ENCODE data around the gene GDF2. TPM values are rescaled to one million over a fixed set of nuclear protein-coding genes. Genes with fewer than 3 reads are reported as not detected.

GDF2 gene
- total RNA-seq, 2 donors from 2014 or later, result 0.16 TPM; not detected in 1

DNA sequence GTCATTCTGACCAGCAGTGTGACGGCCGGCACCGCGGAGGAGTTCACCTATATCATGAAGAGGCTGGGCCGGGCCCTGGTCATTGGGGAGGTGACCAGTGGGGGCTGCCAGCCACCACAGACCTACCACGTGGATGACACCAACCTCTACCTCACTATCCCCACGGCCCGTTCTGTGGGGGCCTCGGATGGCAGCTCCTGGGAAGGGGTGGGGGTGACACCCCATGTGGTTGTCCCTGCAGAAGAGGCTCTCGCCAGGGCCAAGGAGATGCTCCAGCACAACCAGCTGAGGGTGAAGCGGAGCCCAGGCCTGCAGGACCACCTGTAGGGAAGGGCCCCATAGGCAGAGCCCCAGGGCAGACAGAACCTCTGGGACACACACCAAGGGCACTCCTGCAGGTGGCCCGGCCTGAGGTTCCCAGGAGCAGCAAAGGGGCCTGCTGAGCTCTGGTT lies 34.9 kb downstream of the GDF2 start:
- Histone ChIP-seq H3K9me3 (no peaks in the 10 kb centered on the region), H3K27me3 (no peaks in the 10 kb centered on the region), H3K4me1 (peaks cover 0 to 7% of the 10 kb centered on the region in 2 donors), H3K27ac (no peak overlapping the region), H3K4me3 (no peak overlapping the region), H3K36me3 (no peaks in the 10 kb centered on the region)
- DNase-seq (ENCODE audit: low spot score), result no peak
- TF ChIP-seq, protein P1, sequence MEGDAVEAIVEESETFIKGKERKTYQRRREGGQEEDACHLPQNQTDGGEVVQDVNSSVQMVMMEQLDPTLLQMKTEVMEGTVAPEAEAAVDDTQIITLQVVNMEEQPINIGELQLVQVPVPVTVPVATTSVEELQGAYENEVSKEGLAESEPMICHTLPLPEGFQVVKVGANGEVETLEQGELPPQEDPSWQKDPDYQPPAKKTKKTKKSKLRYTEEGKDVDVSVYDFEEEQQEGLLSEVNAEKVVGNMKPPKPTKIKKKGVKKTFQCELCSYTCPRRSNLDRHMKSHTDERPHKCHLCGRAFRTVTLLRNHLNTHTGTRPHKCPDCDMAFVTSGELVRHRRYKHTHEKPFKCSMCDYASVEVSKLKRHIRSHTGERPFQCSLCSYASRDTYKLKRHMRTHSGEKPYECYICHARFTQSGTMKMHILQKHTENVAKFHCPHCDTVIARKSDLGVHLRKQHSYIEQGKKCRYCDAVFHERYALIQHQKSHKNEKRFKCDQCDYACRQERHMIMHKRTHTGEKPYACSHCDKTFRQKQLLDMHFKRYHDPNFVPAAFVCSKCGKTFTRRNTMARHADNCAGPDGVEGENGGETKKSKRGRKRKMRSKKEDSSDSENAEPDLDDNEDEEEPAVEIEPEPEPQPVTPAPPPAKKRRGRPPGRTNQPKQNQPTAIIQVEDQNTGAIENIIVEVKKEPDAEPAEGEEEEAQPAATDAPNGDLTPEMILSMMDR (IDR thresholded peaks at IDR 0.05), result no peak

DNA sequence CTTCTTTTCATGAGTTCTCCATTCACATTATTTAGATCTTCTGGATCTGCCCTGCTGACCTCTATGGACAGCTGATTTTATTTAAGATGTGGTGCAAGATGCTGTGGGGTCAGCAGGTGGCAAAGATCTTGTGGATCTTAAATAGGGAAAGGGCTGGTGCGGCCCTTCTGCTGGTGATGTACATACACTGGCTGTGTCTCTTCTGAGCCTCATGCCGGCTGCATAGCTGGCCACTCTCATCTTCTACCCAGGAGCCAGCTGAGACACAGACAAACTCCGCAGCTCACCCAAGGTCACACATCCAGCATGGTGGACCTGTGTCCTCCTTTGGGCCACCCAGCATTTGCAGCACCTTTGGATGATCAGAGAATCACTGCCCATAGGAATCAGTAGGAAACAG lies 35.7 kb downstream of the GDF2 start:
- no peak overlapping the region for H3K27ac ChIP-seq
- no peak for DNase-seq (ENCODE audit: low spot score)
- H3K36me3 ChIP-seq, result no peaks in the 10 kb centered on the region
- no peak overlapping the region for H3K4me3 ChIP-seq
- TF ChIP-seq, protein P1 (IDR thresholded peaks at IDR 0.05), result no peak
- H3K27me3 ChIP-seq, result no peaks in the 10 kb centered on the region
- H3K9me3 ChIP-seq, result no peaks in the 10 kb centered on the region
- H3K4me1 ChIP-seq, result peaks cover 0 to 7% of the 10 kb centered on the region in 2 donors

DNA sequence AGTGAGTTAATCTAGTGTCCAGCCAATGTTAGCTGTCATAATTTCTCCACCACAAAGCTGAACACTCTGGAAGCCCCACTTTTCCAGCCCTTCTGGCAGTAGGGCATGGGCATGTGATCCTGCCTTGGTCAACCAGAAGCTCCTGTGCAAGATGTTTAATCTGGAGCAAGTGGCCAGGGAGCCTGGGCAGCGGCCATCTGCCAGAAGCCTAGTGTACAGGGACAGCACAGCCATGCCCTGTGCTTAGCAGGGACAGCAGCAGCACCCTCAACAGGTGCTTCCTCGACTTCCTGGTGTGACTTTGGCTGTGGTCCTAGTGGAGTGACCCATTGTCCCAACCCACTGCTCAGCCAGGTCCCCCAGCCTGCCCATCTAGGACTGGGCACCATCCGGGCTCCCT lies 36.2 kb downstream of the GDF2 start:
- H3K36me3 ChIP-seq, result no peaks in the 10 kb centered on the region
- H3K9me3 ChIP-seq, result no peaks in the 10 kb centered on the region
- H3K4me1 ChIP-seq, result peaks cover 0 to 7% of the 10 kb centered on the region in 2 donors
- no peaks in the 10 kb centered on the region for H3K27me3 ChIP-seq
- DNase-seq (ENCODE audit: low spot score), result no peak
- no peak overlapping the region for H3K27ac ChIP-seq
- no peak overlapping the region for H3K4me3 ChIP-seq
- TF ChIP-seq, protein P1 (IDR thresholded peaks at IDR 0.05), result no peak

DNA sequence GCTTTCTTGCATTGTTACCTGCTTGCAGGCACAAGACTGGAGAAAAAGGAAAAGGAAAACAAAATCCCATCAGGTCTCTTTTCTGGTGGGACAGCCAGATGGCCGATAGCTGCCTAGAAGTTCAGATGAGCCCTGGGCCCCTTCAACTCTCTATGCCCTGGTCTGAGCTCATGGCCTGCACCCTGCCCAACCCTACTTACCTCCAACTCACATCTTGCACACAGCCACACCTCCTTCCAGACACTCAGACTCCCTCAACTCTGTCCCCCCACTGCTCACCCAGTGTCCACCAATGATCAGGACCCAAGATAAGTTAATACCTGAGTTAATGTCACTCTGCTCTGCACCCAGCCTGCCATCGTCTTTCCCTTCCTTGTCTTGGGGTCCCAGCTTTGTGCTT lies 36.8 kb downstream of the GDF2 start:
- no peak overlapping the region for H3K4me3 ChIP-seq
- no peak overlapping the region for H3K27ac ChIP-seq
- no peaks in the 10 kb centered on the region for H3K27me3 ChIP-seq
- TF ChIP-seq, protein P1 (IDR thresholded peaks at IDR 0.05), result no peak
- no peaks in the 10 kb centered on the region for H3K9me3 ChIP-seq
- no peak for DNase-seq (ENCODE audit: low spot score)
- H3K36me3 ChIP-seq, result no peaks in the 10 kb centered on the region
- H3K4me1 ChIP-seq, result peaks cover 0 to 7% of the 10 kb centered on the region in 2 donors

DNA sequence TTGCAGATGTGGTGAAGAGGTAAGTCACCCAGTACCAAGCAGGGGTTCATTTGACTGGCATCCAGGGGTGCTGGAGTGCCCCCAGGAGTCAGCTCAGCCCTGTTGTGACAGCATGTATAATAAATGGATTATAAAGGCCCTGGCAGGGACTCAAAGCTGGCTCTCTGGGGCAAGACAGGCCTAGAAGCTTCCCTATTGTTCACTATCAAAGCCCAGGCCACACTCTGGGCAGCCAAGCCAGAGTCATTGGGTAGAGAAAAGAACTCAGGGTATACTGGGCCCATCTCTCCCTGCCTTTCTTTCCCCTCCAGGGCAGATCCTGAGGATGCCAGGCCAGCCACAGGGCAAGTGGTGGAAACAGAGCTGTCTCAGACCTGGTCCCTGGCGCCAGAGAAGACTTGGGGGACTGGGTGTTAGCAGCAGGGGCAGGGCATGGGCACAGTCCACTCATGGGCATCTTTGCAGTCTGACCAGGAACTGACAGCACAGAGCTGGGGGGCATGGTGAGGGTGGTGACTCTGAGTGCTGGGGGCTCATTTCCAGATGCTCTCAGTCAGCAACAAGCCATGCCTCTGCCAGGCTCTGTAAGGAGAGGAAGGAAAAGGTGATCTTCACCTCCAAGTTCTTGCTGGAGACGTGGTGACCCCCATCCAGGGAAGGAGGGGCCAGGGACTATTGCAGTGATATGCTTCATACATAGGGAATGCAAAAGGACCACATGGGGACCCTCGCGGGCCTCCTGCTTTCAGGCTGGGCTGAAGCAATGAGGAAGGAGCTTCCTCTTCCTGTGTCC lies 37.6 kb downstream of the GDF2 start:
- H3K27ac ChIP-seq, result no peak overlapping the region
- no peaks in the 10 kb centered on the region for H3K27me3 ChIP-seq
- H3K4me3 ChIP-seq, result no peak overlapping the region
- DNase-seq (ENCODE audit: low spot score), result no peak
- no peaks in the 10 kb centered on the region for H3K36me3 ChIP-seq
- H3K4me1 ChIP-seq, result peaks cover 0 to 7% of the 10 kb centered on the region in 2 donors
- TF ChIP-seq, protein P1 (IDR thresholded peaks at IDR 0.05), result no peak
- H3K9me3 ChIP-seq, result no peaks in the 10 kb centered on the region

Measured in right atrium auricular region (tissue), 2 donors.